Psoas muscle (tissue), 8 donors: ENCODE data around the gene PPP3CB. TPM values are rescaled to one million over a fixed set of nuclear protein-coding genes. Genes with fewer than 3 reads are reported as not detected.

ENCODE experiments used
- ATAC-seq, 4 donors: fragments of 200-7000 bp; cut with Tn5 transposase; one replicate each; pipeline ENCODE4 v1.9.1; 2020; ENCODE audit warnings: moderate library complexity in 3 of 4, mild to moderate bottlenecking in 2 of 4
- DNase-seq, 2 donors: peaks; one replicate each; pipeline ENCODE4 v3.0.0-alpha.2; 2020
- H3K27ac ChIP-seq: fragments of 200-600 bp; one replicate; pipeline ENCODE4 v1.8.0; 2022
- H3K27me3 ChIP-seq, 3 donors: fragments of 200-600 bp in 1 of 3; one replicate each; pipeline versions ENCODE4 v1.6.1 to v1.8.0; 2013 to 2022; ENCODE audit warnings: low read length in 2 of 3, mild to moderate bottlenecking in 2 of 3, moderate library complexity in 1 of 3; ENCODE audit not compliant: insufficient read depth in 3 of 3
- H3K36me3 ChIP-seq, 2 donors: fragments of 200-600 bp in 1 of 2; one replicate each; pipeline versions ENCODE4 v1.6.1 to v1.8.0; 2013 to 2022; ENCODE audit warnings: low read depth in 1 of 2, mild to moderate bottlenecking in 1 of 2, moderate library complexity in 1 of 2; ENCODE audit not compliant: insufficient read depth in 1 of 2
- H3K4me1 ChIP-seq: fragments of 200-600 bp; one replicate; pipeline ENCODE4 v1.8.0; 2022
- H3K4me3 ChIP-seq: fragments of 200-600 bp; one replicate; pipeline ENCODE4 v1.8.0; 2022; ENCODE audit warnings: mild to moderate bottlenecking
- H3K9me3 ChIP-seq: fragments of 200-600 bp; one replicate; pipeline ENCODE4 v1.8.0; 2022
- WGBS, 3 donors: extraction: QIAGEN DNeasy Blood & Tissue Kit; methylation state at CpG; one replicate each; pipeline versions ENCODE4 v1.1.6 to v1.1.7; 2013; 5-methylcytosine and 5-hydroxymethylcytosine counted together
- intact Hi-C, 2 donors: fragments of 100-400 bp; cut with DNase I; formaldehyde crosslinking; loops; one replicate each; pipeline versions ENCODE4 v1.11.0 to v1.14.2; 2022
- polyA plus RNA-seq, 3 donors: library from polyadenylated mRNA; stranded (reverse); fragments of 200-250 nt; gene quantifications; one replicate each; pipeline ENCODE4 v1.2.3, GENCODE V29; 2013
- total RNA-seq, 4 donors: library from RNA; stranded (reverse); fragmentation: NEBNext Ultra II Directional in 2 of 4; extraction: Animal tissue kit (Norgen Biotek cat#: 25700) in 2 of 4; gene quantifications; one replicate each; pipeline versions ENCODE4 v1.2.1 to v1.2.4, GENCODE V29; 2021 to 2023
- TF ChIP-seq, protein P1 (sequence below): fragments of 200-600 bp; IDR thresholded peaks from one replicate; pipeline ENCODE4 v1.8.0; 2022; ENCODE audit warnings: antibody characterized with exemption
- donor health status: healthy with polysubstance abuse.
- donor health status: DM: no; HTN: no; CAD: no; lungs with moderate emphysema.
- donor health status: Bipolar disorder and iron deficiency.
- donor health status: healthy.
- donor health status: DM: yes; HTN: yes; CAD: no.
- donor health status: DM: no; HTN: no; CAD: no.
- donor health status: DM: no; HTN: no; CAD: no.
- donor health status: DM: yes; HTN: yes; CAD: no.

PPP3CB gene
- total and polyA plus RNA-seq, 7 donors, result 52.2 to 177 (median 132) TPM

GRCh38 chr10:73534857-73535256 lies 39.0 kb upstream of the PPP3CB start:
- intact Hi-C loops, result loop anchor here (5.0 to 10.0 kb wide), 2 partner anchors 37 to 190 kb away; no protein-coding TSS in a partner anchor
- H3K36me3 ChIP-seq, result peaks cover 11 to 100% of the 10 kb centered on the region in 2 donors
- 93 to 97% (median 97%) methylated on average over 1 of the region's 1 CpG for WGBS, 3 donors

GRCh38 chr10:73529089-73529832 lies 33.4 kb upstream of the PPP3CB start:
- Histone ChIP-seq H3K4me3 (no peak overlapping the region), H3K9me3 (no peaks in the 10 kb centered on the region), H3K27ac (peak overlapping the region; percentile 54), H3K36me3 (peaks cover 5 to 99% of the 10 kb centered on the region in 2 donors), H3K4me1 (peaks cover 28% of the 10 kb centered on the region), H3K27me3 (no peaks in the 10 kb centered on the region)
- ATAC-seq (peak; percentile 78 to 93 (median 81)), DNase-seq (peak in 1 of 2 donors; percentile 15)
- TF ChIP-seq, protein P1, sequence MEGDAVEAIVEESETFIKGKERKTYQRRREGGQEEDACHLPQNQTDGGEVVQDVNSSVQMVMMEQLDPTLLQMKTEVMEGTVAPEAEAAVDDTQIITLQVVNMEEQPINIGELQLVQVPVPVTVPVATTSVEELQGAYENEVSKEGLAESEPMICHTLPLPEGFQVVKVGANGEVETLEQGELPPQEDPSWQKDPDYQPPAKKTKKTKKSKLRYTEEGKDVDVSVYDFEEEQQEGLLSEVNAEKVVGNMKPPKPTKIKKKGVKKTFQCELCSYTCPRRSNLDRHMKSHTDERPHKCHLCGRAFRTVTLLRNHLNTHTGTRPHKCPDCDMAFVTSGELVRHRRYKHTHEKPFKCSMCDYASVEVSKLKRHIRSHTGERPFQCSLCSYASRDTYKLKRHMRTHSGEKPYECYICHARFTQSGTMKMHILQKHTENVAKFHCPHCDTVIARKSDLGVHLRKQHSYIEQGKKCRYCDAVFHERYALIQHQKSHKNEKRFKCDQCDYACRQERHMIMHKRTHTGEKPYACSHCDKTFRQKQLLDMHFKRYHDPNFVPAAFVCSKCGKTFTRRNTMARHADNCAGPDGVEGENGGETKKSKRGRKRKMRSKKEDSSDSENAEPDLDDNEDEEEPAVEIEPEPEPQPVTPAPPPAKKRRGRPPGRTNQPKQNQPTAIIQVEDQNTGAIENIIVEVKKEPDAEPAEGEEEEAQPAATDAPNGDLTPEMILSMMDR, result peak; percentile 87
- 72 to 94% (median 76%) methylated on average over 5 of the region's 5 CpGs for WGBS, 3 donors
- intact Hi-C loops, result loop anchor here (1.0 to 2.0 kb wide), 2 partner anchors 115 to 116 kb away; no protein-coding TSS in a partner anchor

More at GRCh38 chr10:73534857-73535256, 39.0 kb upstream of the PPP3CB start:
- Histone ChIP-seq H3K27me3 (no peaks in the 10 kb centered on the region), H3K4me1 (peaks cover 44% of the 10 kb centered on the region), H3K27ac (no peak overlapping the region), H3K9me3 (no peaks in the 10 kb centered on the region), H3K4me3 (no peak overlapping the region)
- TF ChIP-seq, protein P1, result no peak
- ATAC-seq (no peak), DNase-seq (no peak)

DNA sequence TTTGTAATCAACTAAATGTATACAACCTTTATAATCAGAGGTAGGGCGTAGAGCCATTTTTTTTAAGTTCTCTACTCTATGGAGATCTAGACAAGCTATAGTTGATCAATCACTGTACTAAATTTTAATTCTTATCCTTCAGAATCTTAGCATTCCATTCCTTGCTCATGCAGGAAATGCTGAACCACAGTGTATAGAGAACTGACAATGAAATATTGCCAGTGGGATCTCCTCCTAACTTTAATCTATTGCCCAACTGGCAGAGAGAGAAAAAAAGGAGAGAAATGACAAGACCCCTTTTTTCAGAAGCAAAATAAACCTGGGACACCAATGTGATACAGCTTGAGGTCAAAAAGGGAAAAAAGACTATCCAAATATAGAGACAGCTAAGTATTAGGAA lies 26.4 kb upstream of the PPP3CB start:
- Histone ChIP-seq H3K4me1 (no peaks in the 10 kb centered on the region), H3K9me3 (no peaks in the 10 kb centered on the region), H3K27ac (no peak overlapping the region), H3K36me3 (peaks cover 18 to 100% of the 10 kb centered on the region in 2 donors), H3K4me3 (no peak overlapping the region), H3K27me3 (no peaks in the 10 kb centered on the region)
- ATAC-seq (no peak), DNase-seq (no peak)
- WGBS, 3 donors, result 93 to 97% (median 97%) methylated on average over 1 of the region's 1 CpG
- intact Hi-C loops, result no loop called here
- TF ChIP-seq, protein P1, result no peak

GRCh38 chr10:73519336-73519735 lies 23.5 kb upstream of the PPP3CB start:
- intact Hi-C loops, result no loop called here
- TF ChIP-seq, protein P1, result no peak

More at GRCh38 chr10:73519336-73519735, 23.5 kb upstream of the PPP3CB start:
- ATAC-seq (no peak), DNase-seq (no peak)
- H3K27me3 ChIP-seq, result no peaks in the 10 kb centered on the region
- 90 to 97% (median 93%) methylated on average over 3 of the region's 3 CpGs for WGBS, 3 donors
- no peak overlapping the region for H3K4me3 ChIP-seq
- H3K4me1 ChIP-seq, result no peaks in the 10 kb centered on the region
- H3K9me3 ChIP-seq, result no peaks in the 10 kb centered on the region
- no peak overlapping the region for H3K27ac ChIP-seq
- peaks cover 18 to 100% of the 10 kb centered on the region in 2 donors for H3K36me3 ChIP-seq
